ENCODE results near the gene IGFBPL1.
"Not testable (repeated sequence)": the region's sequence is repeated elsewhere in the genome, so short reads cannot be mapped to it uniquely, and the experiment has no call there.

The IGFBPL1 gene, protein sequence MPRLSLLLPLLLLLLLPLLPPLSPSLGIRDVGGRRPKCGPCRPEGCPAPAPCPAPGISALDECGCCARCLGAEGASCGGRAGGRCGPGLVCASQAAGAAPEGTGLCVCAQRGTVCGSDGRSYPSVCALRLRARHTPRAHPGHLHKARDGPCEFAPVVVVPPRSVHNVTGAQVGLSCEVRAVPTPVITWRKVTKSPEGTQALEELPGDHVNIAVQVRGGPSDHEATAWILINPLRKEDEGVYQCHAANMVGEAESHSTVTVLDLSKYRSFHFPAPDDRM

DNA sequence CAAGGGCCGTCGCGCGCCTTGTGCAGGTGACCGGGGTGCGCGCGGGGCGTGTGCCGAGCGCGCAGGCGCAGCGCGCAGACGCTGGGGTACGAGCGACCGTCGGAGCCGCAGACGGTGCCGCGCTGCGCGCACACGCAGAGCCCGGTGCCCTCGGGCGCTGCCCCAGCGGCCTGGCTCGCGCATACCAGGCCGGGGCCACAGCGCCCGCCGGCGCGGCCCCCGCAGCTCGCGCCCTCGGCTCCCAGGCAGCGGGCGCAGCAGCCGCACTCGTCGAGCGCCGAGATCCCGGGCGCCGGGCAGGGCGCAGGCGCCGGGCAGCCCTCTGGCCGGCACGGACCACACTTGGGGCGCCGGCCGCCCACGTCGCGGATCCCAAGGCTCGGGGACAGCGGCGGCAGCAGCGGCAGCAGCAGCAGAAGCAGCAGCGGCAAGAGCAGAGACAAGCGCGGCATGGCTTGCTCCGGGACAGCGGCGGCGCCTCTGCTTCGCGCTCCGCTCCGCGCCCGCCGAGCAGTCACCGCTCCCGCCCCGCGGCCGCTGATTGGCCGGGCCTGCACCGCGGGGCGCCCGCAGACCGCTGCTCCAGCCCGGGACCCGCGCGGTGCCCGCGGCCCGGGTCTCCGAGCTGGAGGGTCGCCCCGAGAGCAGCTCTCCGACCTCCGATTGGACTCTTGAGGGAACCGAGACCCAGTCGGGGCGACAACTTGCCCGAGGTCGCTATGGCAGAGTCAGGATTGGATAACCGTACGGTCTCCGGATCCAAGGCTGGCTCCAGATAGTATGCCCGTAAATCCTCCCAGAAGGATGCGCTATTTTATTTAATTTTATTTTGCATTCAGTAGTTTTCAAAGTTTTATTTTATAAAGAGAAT is at the start of gene IGFBPL1:
IGFBPL1 (minus strand) TSS at position 482 of the 871 bp plus-strand sequence; CDS start at position 452, 30 bp downstream.
- no peak for DNase-seq (ENCODE audit: low spot score)

DNA sequence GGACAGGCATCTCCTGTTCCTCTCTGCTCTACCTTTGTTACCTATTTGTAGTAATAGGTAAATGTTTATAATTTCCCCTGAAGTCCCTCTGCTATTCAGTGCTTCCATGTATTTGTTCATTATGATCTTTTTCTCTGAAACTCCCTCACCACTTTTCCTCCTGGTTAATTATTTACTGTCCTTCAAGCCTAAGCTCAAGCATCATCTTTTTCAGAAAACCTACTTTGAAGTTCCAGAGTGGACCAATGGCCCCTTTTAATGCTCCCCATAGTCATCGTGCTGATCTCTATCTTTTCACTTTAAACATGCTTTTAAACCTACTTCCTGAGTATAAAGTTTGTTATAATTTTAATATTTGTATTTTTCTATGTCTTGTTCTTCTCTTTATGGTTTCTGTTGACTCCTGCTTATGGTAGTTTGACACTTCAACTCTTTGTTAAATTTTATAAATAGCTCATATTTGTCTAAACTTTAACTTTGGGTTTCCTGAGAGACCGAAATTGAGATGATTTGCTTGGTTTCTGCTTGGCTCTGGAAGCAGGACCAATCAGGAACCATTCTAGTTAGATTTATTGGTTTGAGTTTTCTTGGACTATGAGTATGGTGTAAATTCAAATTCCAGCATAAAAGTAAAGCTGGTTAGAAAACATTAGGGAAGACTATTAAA is 48.5 kb upstream of the IGFBPL1 start:
- not testable (repeated sequence) for DNase-seq (ENCODE audit: low spot score)

DNA sequence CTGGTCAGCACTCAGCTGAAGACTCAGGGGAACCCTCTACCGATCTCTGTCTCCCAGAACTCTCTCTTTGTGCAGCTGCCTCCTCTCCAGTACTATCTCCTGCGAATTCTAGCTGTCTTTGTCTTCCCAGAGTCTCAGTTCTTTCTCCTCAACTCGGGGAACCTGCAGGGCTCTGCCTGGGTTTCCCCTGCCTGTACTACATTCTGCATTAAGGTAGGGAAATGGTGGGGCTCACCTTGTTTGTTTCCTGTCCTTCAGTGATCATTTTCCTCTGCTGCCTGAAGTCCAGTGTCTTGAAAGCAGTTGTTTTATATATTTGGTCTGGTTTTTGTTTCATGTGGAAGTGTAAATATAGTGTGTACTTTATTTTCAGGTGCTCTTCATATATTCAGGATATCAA is 43.1 kb upstream of the IGFBPL1 start:
- no peak for DNase-seq (ENCODE audit: low spot score)

GRCh38 chr9:38453835-38454234 is 29.6 kb upstream of the IGFBPL1 start:
- no peak for DNase-seq (ENCODE audit: low spot score)

GRCh38 chr9:38451162-38451561 is 26.9 kb upstream of the IGFBPL1 start:
- no peak for DNase-seq (ENCODE audit: low spot score)

DNA sequence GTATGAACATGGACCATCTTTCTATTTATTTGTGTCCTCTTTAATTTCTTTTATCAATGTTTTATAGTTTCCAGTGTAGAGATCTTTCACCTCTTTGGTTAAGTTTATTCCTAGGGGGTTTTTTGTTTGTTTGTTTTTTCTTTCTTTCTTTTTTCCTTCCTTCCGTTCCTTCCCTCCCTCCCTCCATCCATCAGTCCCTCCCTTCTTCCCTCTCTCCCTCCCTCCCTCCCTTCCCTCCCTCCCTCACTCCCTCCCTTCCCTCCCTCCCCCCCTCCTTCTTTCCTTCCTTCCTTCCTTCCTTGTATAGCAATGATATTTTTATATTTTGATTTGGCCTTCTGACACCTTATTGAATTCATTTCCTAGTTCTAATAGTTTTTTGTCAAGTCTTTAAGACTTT is 23.4 kb upstream of the IGFBPL1 start:
- no peak for DNase-seq (ENCODE audit: low spot score)

DNA sequence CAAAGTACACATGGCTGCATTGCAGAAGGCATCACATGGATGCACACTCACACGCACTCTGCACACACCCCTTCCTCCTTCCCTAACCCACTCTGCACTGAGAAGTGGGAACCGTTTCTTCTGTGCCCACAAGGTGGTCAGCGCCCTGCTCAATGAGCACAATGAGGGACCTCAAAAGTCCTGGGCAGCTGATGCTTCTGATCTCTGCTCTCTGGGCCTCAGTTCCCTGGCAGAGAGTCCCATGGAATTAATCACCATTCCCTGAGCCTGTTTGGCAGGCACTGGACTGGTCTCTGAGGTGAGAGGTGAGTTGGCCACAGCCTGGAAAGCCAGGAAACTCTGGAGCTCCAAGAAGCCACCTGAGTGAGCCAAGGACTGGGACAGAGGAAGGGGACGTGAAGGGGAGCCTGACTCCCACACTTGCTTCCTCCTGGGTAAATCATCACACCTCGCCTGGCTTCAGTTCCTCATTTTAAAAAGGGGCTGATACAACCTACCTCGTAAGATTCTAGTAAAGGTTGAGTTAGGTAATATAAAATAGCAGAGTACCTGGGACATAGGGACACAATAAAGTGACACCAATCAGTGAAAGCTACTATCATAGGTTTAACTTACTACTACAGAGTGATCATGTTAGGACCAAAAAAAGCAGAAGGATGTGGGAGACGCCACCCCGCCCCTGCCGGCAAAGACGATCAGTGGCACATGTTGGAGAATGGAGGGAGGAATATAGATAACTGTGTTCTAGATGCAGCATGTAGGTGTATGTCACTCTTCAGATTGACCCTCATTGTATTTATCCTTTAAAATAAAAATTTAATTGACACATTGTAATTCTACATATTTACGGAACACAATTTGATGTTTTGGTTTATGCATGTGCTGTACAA is 21.1 kb upstream of the IGFBPL1 start:
- DNase-seq (ENCODE audit: low spot score) = no peak

- DNase-seq (ENCODE audit: low spot score) = no peak
Observed at GRCh38 chr9:38443597-38443996, 19.3 kb upstream of the IGFBPL1 start.

DNA sequence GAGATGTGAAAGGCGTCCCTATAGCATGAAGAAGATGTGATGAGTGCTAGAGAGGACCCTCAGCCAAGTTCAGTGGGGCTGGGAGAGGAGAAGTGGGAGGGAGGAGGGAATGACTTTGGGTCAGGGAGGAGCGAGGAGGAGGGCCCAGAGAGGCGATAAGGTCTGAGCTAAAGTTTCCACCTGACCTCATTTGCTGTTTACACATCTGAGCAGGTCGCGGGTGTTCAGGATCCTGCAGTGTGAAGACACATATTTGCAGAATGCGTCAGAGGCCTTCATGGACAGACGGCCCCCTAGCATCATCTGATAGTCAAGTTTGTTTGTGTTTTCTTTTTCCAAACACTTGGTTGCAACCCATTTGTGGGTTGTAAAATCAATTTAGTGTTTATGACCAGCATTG is 18.9 kb upstream of the IGFBPL1 start:
- no peak for DNase-seq (ENCODE audit: low spot score)

GRCh38 chr9:38442473-38443096 is 18.3 kb upstream of the IGFBPL1 start:
- no peak for DNase-seq (ENCODE audit: low spot score)

DNA sequence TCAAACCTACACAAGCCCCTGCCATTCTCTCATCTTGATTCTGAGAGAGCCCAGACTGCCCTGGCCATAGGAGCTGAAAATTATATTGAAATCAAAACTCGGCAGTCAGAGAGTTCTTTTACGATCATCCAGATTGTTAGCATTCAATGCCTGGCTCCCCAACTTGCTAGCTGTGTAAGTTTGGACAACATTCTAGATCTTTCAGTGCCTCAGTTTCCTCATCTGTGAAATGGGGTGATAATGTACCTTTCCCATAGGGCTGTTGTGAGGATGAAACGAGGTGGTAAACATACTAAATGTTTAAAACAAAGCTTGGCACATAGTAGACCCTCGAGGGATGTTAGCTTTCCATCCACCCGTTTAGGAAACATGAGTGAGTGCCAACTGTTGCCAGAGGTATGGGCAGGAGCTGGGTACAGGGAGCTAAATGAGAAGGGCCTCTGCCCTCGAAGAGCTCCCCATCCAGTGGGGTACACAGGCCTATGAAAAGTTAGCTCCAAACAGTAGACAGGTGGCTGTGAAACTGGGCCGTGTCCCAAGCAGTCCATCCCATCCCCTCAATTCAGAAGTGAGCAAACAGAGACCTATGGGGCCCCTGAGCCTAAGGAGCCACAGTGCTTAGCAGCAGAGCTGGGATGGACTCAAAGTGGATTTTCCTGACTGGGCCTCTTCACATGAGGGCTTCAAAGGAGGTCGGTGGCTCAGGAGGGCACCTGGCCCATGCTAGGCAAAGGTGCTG is 17.3 kb upstream of the IGFBPL1 start:
- DNase-seq (ENCODE audit: low spot score) = no peak

DNA sequence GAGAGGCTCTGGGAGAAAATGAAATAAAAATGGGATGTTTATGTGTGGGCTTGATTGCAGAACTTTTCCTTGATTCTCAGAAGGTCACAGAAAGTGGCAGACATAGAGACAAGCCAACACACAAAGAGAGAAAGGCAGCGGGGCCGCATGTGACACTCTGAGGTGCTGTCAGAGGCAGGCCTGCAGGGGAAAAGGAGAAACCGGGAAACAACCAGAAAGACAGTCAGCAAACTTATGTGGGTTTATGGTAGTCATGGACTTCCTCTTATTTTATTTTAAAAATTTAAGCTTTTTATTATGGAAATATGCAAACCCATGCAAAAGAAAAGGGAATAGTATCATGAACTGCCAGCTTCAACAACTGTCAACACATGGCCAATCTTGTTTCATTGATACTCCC is 16.3 kb upstream of the IGFBPL1 start:
- no peak for DNase-seq (ENCODE audit: low spot score)

DNA sequence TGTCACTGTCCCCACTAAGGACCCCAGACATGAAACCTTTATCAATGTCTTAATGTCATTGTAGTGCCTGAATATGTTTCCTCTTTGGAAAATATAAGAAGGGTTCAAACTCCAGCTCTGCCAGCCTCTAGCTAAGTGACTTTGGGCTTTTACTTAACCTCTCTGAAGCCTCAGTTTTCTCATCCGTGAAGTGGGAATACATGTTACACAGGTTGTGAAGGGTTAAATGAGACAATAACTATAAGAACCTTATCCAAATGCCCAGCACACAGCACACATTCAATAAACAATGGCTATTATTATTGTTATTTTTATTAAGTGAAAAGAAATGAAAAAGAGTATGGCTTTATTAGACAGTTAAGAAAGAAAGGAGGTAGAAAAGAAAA is 15.7 kb upstream of the IGFBPL1 start:
- DNase-seq (ENCODE audit: low spot score) = no peak

GRCh38 chr9:38439291-38439915 is 15.1 kb upstream of the IGFBPL1 start:
- DNase-seq (ENCODE audit: low spot score) = no peak

DNA sequence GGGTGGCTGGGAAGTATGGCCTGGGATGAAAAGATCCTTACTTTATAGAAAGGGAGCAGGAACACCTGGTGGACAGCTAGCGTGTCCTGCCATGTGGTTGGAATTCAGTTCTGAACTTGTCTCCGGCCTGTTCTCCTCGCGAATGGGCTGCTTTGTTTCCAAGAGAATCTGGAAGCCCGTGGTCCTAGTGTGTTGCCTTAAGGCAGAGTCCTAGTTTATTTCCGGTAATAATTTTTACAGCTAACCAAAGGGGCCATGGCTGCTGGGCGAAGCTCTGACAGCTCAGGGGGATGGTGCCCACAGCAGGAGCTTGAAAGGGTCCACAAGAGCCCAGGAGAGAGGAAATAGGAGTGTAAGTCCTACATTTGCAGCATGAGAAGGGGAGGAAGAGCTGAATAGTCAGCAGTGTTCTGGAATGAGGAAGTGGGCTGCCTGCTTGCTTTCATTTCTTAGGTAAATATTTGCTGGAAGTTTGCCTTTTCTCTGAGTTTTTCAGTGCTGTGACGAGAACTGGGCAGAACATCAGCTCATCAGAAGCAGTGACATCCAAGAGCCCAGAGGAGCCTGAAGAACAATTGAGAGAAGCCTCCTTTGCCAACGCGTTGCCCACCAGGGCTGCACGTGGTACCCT is 13.1 kb upstream of the IGFBPL1 start:
- peak; percentile 38 for DNase-seq (ENCODE audit: low spot score)

GRCh38 chr9:38436708-38437107 is 12.5 kb upstream of the IGFBPL1 start:
- DNase-seq (ENCODE audit: low spot score) = no peak

DNA sequence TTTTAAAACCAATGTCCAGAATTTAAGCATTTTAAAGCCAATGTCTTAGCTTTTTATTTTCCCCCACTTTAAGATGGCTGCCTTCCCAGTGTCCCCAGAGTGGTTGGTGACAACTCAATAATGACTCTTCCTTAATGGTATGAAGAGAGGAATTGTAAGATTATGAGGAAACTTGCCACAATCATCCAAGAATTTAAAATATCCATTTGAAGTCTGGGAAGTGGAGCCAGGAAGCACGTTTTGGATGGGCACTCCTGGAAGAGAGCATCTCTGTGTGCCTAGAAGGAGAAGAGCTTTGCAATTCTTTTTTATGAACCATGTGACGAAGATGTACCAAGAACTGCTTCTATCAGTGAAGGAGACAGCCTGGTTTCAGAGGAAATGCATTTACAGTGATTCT is 11.3 kb upstream of the IGFBPL1 start:
- peak; percentile 20 for DNase-seq (ENCODE audit: low spot score)

- no peak for DNase-seq (ENCODE audit: low spot score)
Observed at GRCh38 chr9:38434853-38435252, 10.6 kb upstream of the IGFBPL1 start.

- no peak for DNase-seq (ENCODE audit: low spot score)
Observed at GRCh38 chr9:38434365-38434764, 10.1 kb upstream of the IGFBPL1 start.
